ENCODE measurements around the gene IL1F10.
A peak's percentile ranks its signal among the peaks of the same experiment; 100 is the strongest.

Gene IL1F10

DNA sequence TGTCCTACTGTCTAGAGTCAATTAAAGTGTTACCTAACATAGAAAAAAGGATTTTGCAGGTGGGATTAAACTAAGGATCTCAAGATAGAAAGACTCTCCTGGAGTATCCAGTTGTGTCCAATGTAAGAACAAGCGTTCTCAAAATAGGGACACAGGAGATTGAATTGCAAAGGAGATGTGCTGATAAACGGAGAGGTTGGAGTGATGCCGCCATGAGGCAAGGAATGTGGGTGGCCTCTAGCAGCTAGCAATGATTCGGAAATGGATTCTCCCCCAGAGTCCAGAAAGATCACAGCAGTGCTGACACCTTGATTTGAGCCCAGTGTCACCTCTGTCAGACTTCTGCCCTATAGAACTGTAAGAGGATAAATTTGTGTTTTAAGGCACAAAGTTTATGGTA lies 35.5 kb downstream of the IL1F10 start:
- H3K4me3 ChIP-seq (ENCODE audit: severe bottlenecking), result no peak overlapping the region
- H3K36me3 ChIP-seq (ENCODE audit: low read depth), result no peaks in the 10 kb centered on the region
- TF ChIP-seq, protein P1, sequence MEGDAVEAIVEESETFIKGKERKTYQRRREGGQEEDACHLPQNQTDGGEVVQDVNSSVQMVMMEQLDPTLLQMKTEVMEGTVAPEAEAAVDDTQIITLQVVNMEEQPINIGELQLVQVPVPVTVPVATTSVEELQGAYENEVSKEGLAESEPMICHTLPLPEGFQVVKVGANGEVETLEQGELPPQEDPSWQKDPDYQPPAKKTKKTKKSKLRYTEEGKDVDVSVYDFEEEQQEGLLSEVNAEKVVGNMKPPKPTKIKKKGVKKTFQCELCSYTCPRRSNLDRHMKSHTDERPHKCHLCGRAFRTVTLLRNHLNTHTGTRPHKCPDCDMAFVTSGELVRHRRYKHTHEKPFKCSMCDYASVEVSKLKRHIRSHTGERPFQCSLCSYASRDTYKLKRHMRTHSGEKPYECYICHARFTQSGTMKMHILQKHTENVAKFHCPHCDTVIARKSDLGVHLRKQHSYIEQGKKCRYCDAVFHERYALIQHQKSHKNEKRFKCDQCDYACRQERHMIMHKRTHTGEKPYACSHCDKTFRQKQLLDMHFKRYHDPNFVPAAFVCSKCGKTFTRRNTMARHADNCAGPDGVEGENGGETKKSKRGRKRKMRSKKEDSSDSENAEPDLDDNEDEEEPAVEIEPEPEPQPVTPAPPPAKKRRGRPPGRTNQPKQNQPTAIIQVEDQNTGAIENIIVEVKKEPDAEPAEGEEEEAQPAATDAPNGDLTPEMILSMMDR (IDR thresholded peaks at IDR 0.05; ENCODE audit: poor library complexity, severe bottlenecking), result no peak
- no peak overlapping the region for H3K27ac ChIP-seq (ENCODE audit: poor library complexity, severe bottlenecking)
- DNase-seq (ENCODE audit: low spot score) (no peak), ATAC-seq (ENCODE audit: low read depth) (no peak)
- H3K9me3 ChIP-seq (ENCODE audit: severe bottlenecking), result no peaks in the 10 kb centered on the region
- H3K4me1 ChIP-seq (ENCODE audit: insufficient read depth, poor library complexity, severe bottlenecking), result no peaks in the 10 kb centered on the region
- no peaks in the 10 kb centered on the region for H3K27me3 ChIP-seq (ENCODE audit: insufficient read depth, poor library complexity, severe bottlenecking)

DNA sequence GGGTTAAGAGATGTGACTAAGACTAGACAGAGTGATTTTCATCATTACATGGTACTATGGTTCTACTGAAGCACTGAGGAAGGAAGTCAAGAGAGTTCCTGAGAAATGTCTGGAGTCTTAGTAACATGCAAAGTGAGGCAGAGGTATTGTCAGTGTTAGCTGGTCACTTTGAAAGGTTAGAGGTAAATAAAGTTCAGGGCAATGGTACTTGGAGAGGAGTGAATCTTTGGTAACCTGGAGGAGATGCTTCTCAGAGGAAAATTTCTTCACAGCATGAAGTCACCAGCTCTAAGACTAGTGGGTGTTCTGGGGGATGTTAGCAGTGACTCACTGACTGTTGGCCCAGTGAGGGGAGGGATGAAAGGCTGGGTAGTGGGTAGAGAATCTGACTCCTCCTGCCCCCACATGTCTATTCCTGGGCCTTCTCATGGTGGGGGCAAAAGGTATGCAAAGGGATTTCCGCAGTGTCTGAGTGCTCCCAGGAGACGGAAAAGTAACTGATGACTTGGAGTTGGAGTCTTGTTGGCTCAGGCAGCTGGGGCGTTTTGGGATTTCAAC lies 36.4 kb downstream of the IL1F10 start:
- no peaks in the 10 kb centered on the region for H3K9me3 ChIP-seq (ENCODE audit: severe bottlenecking)
- ATAC-seq (ENCODE audit: low read depth) (no peak), DNase-seq (ENCODE audit: low spot score) (no peak)
- H3K27me3 ChIP-seq (ENCODE audit: insufficient read depth, poor library complexity, severe bottlenecking), result no peaks in the 10 kb centered on the region
- H3K4me3 ChIP-seq (ENCODE audit: severe bottlenecking), result no peak overlapping the region
- no peaks in the 10 kb centered on the region for H3K36me3 ChIP-seq (ENCODE audit: low read depth)
- H3K4me1 ChIP-seq (ENCODE audit: insufficient read depth, poor library complexity, severe bottlenecking), result no peaks in the 10 kb centered on the region
- TF ChIP-seq, protein P1 (IDR thresholded peaks at IDR 0.05; ENCODE audit: poor library complexity, severe bottlenecking), result no peak
- H3K27ac ChIP-seq (ENCODE audit: poor library complexity, severe bottlenecking), result no peak overlapping the region

DNA sequence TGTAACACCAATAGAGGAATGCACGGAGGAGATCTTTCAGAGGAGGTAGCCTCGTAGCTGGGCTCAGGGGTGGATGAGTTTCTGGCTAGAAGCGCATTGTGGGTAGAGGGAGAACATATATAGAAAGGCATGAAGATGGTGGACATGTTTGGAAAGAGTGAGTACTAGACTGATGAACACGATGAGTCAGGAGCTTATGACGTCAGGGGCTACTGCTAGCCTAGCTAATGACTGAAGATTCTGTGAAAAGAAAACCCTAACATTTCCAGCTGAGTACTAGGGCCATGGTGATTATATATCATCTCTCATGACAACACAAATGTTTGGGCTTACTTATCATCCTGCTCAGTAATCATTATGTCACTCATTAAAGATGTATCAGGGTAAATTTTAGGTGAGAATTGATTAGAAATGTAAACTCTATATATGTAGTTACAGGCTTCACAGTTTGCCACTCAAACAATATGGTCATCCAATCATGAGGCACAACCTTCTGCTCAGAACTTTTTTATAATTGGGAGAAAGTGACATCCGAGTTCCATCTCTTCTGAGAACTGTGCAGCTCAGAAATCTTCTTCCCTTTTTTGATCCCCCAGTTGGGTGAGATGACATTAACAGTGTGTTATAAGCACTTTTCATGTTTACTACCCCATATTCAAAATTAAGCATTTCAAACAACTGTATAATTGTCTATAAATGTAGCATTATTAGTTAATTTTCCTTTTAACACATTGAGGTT lies 37.4 kb downstream of the IL1F10 start:
- H3K27ac ChIP-seq (ENCODE audit: poor library complexity, severe bottlenecking), result no peak overlapping the region
- H3K4me1 ChIP-seq (ENCODE audit: insufficient read depth, poor library complexity, severe bottlenecking), result no peaks in the 10 kb centered on the region
- peak; percentile 23; the same call in 1 of the 3 replicates for ATAC-seq (ENCODE audit: low read depth)
- no peaks in the 10 kb centered on the region for H3K36me3 ChIP-seq (ENCODE audit: low read depth)
- TF ChIP-seq, protein P1 (IDR thresholded peaks at IDR 0.05; ENCODE audit: poor library complexity, severe bottlenecking), result no peak
- no peak for DNase-seq (ENCODE audit: low spot score)
- H3K27me3 ChIP-seq (ENCODE audit: insufficient read depth, poor library complexity, severe bottlenecking), result no peaks in the 10 kb centered on the region
- H3K9me3 ChIP-seq (ENCODE audit: severe bottlenecking), result no peaks in the 10 kb centered on the region
- H3K4me3 ChIP-seq (ENCODE audit: severe bottlenecking), result no peak overlapping the region

DNA sequence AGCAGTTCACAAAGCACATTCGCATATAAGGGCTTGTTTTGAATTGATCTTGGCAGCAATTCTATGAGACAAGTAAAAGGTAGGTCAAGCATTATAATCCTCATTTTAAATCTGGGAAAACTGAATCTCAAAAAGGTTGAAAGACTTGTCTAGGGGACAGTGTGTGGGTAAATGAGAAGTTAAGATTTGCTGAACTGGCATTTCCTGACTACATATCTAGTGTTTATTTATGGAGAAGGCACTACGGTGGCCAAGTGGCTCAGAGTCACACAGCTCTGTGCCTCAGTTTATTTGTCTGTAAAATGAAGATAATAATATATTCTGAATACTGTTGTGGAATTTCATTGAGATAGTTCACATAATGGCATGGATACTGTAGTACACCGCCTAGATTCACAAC lies 43.4 kb downstream of the IL1F10 start:
- no peaks in the 10 kb centered on the region for H3K36me3 ChIP-seq (ENCODE audit: low read depth)
- no peaks in the 10 kb centered on the region for H3K27me3 ChIP-seq (ENCODE audit: insufficient read depth, poor library complexity, severe bottlenecking)
- ATAC-seq (ENCODE audit: low read depth) (no peak), DNase-seq (ENCODE audit: low spot score) (no peak)
- TF ChIP-seq, protein P1 (IDR thresholded peaks at IDR 0.05; ENCODE audit: poor library complexity, severe bottlenecking), result no peak
- H3K4me3 ChIP-seq (ENCODE audit: severe bottlenecking), result no peak overlapping the region
- H3K9me3 ChIP-seq (ENCODE audit: severe bottlenecking), result no peaks in the 10 kb centered on the region
- H3K4me1 ChIP-seq (ENCODE audit: insufficient read depth, poor library complexity, severe bottlenecking), result peaks cover 3% of the 10 kb centered on the region
- H3K27ac ChIP-seq (ENCODE audit: poor library complexity, severe bottlenecking), result no peak overlapping the region

DNA sequence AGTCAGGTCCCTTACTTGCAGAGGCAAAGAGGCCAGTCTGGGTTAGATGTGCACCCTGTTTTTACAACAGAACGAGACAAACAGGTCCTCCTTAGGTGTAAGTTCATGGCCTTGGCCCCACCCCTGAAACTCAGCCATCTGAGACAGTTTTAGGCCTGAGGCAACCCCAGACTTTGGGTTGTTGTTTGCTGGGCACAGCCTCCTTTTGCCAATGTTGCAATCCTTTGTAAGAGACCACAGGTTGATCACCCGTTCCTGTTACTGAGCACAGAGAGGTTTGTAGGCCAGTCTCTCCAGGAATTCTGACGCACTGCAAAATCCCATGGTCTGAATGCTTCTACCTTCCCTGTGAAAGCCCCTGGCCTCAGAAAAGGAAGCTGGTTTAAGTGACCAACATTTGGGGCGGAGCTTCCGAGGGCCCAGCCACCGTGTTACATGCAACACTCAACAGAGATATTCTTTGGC lies 44.1 kb downstream of the IL1F10 start:
- Histone ChIP-seq H3K27me3 (ENCODE audit: insufficient read depth, poor library complexity, severe bottlenecking) (no peaks in the 10 kb centered on the region), H3K4me1 (ENCODE audit: insufficient read depth, poor library complexity, severe bottlenecking) (peaks cover 3% of the 10 kb centered on the region), H3K27ac (ENCODE audit: poor library complexity, severe bottlenecking) (no peak overlapping the region), H3K9me3 (ENCODE audit: severe bottlenecking) (no peaks in the 10 kb centered on the region), H3K36me3 (ENCODE audit: low read depth) (no peaks in the 10 kb centered on the region), H3K4me3 (ENCODE audit: severe bottlenecking) (no peak overlapping the region)
- TF ChIP-seq, protein P1 (IDR thresholded peaks at IDR 0.05; ENCODE audit: poor library complexity, severe bottlenecking), result no peak
- ATAC-seq (ENCODE audit: low read depth) (no peak), DNase-seq (ENCODE audit: low spot score) (no peak)
